Measurements from ENCODE around the gene ZBTB20.

The ZBTB20 gene

GRCh38 chr3:114308830-114309229 is 838.3 kb downstream of the ZBTB20 start:
- DNase-seq: no peak

- no peak for DNase-seq
Measured at GRCh38 chr3:114308377-114308776, 838.7 kb downstream of the ZBTB20 start.

- DNase-seq: no peak
Measured at GRCh38 chr3:114307832-114308231, 839.3 kb downstream of the ZBTB20 start.

- no peak for DNase-seq
Measured at GRCh38 chr3:114307222-114307830, 839.8 kb downstream of the ZBTB20 start.

- no peak for DNase-seq
Measured at GRCh38 chr3:114299941-114300624, 847.0 kb downstream of the ZBTB20 start.

- peak; percentile 44 for DNase-seq
Measured at GRCh38 chr3:114299421-114299820, 847.7 kb downstream of the ZBTB20 start.

- DNase-seq: no peak
Measured at GRCh38 chr3:114295946-114296345, 851.1 kb downstream of the ZBTB20 start.

- DNase-seq: no peak
Measured at GRCh38 chr3:114294940-114295480, 852.1 kb downstream of the ZBTB20 start.

GRCh38 chr3:114293838-114294535 is 853.1 kb downstream of the ZBTB20 start, which contains the start of gene TIGIT:
TIGIT (plus strand) TSS chr3:114294028; CDS start chr3:114294062, 34 bp downstream.
- no peak for DNase-seq

- peak; percentile 77 for DNase-seq
Measured at GRCh38 chr3:114290911-114291901, 855.9 kb downstream of the ZBTB20 start.

- no peak for DNase-seq
Measured at GRCh38 chr3:114286266-114286665, 860.8 kb downstream of the ZBTB20 start.

GRCh38 chr3:114285648-114286230 is 861.3 kb downstream of the ZBTB20 start:
- DNase-seq: no peak

- DNase-seq: no peak
Measured at GRCh38 chr3:114284644-114285043, 862.4 kb downstream of the ZBTB20 start.
